ENCODE results near the gene LRIG3. TPM values are rescaled to one million over a fixed set of nuclear protein-coding genes. Genes with fewer than 3 reads are reported as not detected.
"Not testable (repeated sequence)": the region's sequence is repeated elsewhere in the genome, so short reads cannot be mapped to it uniquely, and the experiment has no call there.

LRIG3 gene
- total RNA-seq, 1 donor from 2014 or later: 27.7 TPM

DNA sequence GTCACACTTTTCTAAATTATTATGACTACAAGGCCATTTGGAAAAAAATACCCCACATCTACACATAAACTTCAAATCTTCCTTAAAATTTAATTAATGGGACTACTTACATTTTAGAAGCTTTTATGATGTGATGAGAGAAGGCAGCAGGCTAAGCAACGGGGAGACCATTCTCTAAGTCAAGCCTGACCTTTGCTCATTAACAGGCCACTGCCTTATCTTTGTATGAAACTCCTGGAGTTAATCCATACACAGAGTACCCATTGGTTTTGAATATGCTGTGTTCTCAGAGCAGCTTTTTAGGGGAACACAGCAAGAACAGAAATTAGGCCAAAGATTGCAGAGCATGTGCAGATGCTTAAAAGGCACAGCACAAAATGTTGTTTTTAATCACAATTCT is 35.5 kb upstream of the LRIG3 start:
- H3K4me1 Mint-ChIP-seq: peaks cover 11% of the 10 kb centered on the region
- no peaks in the 10 kb centered on the region for H3K36me3 Mint-ChIP-seq (ENCODE audit: low read depth)
- DNase-seq (ENCODE audit: low read depth, low spot score): no peak
- H3K4me3 Mint-ChIP-seq: no peak overlapping the region
- TF ChIP-seq, protein P1, sequence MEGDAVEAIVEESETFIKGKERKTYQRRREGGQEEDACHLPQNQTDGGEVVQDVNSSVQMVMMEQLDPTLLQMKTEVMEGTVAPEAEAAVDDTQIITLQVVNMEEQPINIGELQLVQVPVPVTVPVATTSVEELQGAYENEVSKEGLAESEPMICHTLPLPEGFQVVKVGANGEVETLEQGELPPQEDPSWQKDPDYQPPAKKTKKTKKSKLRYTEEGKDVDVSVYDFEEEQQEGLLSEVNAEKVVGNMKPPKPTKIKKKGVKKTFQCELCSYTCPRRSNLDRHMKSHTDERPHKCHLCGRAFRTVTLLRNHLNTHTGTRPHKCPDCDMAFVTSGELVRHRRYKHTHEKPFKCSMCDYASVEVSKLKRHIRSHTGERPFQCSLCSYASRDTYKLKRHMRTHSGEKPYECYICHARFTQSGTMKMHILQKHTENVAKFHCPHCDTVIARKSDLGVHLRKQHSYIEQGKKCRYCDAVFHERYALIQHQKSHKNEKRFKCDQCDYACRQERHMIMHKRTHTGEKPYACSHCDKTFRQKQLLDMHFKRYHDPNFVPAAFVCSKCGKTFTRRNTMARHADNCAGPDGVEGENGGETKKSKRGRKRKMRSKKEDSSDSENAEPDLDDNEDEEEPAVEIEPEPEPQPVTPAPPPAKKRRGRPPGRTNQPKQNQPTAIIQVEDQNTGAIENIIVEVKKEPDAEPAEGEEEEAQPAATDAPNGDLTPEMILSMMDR (conservative IDR thresholded peaks at IDR 0.05): no peak
- no peak overlapping the region for H3K27ac Mint-ChIP-seq (ENCODE audit: unreplicated experiment)
- H3K9me3 Mint-ChIP-seq: peaks cover 2% of the 10 kb centered on the region
- H3K27me3 Mint-ChIP-seq (ENCODE audit: low read depth): no peaks in the 10 kb centered on the region

DNA sequence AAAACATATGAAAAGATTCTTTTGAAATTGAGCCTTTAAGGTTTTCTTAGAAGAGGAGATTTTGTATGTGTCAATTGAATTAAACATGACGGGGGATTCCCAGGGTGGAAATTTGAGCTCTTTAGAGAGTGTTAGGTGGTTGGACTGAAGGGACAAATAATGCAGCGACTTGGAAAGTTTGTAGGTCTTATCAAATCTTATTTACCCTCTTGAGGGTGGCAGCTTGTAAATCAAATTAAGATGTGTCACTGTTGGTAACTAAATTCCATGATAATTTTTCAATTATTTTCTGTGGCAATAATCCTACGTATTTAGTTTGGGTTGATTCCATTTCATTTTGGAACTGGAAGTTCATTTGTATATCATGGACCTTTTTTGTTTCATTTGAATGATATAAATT is 33.7 kb upstream of the LRIG3 start:
- peaks cover 6% of the 10 kb centered on the region for H3K4me1 Mint-ChIP-seq
- H3K36me3 Mint-ChIP-seq (ENCODE audit: low read depth): no peaks in the 10 kb centered on the region
- TF ChIP-seq, protein P1 (conservative IDR thresholded peaks at IDR 0.05): no peak

DNA sequence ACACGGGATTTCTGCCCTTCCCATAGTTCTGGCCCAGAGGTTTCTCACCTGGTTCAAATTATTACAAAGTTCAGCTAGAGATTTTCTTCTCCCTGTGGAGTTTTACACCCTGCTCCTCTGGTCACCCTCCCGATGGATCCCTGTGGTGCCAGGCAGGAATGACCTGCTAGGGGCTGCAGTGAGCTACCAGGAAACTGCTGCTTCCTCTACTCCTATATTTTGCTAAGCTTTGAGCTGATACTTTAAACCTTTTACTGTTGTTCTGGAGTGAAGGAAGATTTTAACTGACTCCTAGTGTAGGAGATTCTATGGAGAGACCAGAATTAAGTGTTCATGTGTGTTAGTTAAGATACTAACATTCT is 30.4 kb upstream of the LRIG3 start:
- Mint-ChIP-seq H3K27ac (ENCODE audit: unreplicated experiment) (no peak overlapping the region), H3K9me3 (peaks cover 12% of the 10 kb centered on the region), H3K4me1 (no peaks in the 10 kb centered on the region), H3K36me3 (ENCODE audit: low read depth) (peaks cover 3% of the 10 kb centered on the region), H3K27me3 (ENCODE audit: low read depth) (no peaks in the 10 kb centered on the region), H3K4me3 (no peak overlapping the region)
- DNase-seq (ENCODE audit: low read depth, low spot score): no peak
- TF ChIP-seq, protein P1 (conservative IDR thresholded peaks at IDR 0.05): no peak

More for the DNA sequence above, 33.7 kb upstream of the LRIG3 start:
- Mint-ChIP-seq H3K27ac (ENCODE audit: unreplicated experiment) (no peak overlapping the region), H3K27me3 (ENCODE audit: low read depth) (no peaks in the 10 kb centered on the region), H3K4me3 (no peak overlapping the region), H3K9me3 (peaks cover 2% of the 10 kb centered on the region)
- no peak for DNase-seq (ENCODE audit: low read depth, low spot score)

DNA sequence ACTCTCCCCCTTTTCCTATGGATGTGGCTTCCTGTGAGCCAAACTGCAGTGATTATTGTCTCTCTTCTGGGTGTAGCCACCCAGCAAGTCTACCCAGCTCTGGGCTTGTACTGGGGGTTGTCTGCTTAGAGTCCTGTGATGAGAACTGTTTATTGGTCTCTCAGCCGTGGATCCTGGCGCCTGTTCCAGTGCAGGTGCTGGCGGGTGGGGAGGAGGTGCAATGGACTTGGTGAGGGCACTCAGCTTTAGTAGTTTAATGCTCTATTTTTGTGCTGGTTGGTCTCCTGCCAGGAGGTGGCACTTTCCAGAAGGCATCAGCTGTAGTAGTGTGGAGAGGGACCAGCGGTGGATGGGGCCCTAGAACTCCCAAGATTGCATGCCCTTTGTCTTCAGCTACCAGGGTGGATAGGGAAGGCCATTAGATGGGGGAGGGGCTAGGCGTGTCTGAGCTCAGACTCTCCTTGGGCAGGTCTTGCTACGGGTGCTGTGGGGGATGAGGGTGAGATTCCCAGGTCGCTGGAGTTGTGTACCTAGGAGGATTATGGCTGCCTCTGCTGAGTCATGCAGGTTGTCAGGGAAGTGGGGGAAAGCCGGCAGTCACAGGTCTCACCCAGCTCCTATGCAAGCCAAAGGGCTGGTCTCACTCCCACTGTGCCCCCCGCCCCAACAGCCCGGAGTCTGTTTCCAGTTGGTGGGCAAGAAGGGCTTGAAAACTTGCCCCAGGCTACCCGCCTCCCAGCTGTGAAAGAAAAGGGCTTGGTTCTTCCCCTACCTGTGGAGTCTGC is 29.8 kb upstream of the LRIG3 start:
- not testable (repeated sequence) for DNase-seq (ENCODE audit: low read depth, low spot score); H3K4me3 Mint-ChIP-seq; H3K36me3 Mint-ChIP-seq (ENCODE audit: low read depth); H3K4me1 Mint-ChIP-seq; H3K27ac Mint-ChIP-seq (ENCODE audit: unreplicated experiment); H3K27me3 Mint-ChIP-seq (ENCODE audit: low read depth)
- H3K9me3 Mint-ChIP-seq: peaks cover 12% of the 10 kb centered on the region

DNA sequence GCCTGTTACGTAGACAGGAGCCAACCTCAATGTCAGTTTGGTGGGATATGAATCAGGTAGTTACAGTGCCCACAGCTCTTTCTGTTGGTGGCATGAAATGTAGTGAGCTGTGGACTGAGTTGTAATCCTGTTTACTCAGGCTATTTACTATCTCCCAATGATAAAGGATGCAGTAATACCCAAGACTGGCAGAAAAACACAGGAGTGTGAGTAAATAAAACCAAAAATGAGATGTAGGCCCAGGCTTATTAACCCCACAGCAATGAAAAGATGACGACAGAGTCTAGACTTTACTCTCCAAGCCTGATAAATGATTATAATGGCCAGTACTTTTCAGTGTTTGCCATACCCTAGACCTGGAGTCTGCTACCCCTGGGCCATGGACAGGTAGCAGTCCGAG is 22.8 kb upstream of the LRIG3 start:
- Mint-ChIP-seq H3K9me3 (peaks cover 5% of the 10 kb centered on the region), H3K4me1 (no peaks in the 10 kb centered on the region), H3K36me3 (ENCODE audit: low read depth) (peaks cover 2% of the 10 kb centered on the region), H3K4me3 (no peak overlapping the region), H3K27ac (ENCODE audit: unreplicated experiment) (no peak overlapping the region), H3K27me3 (ENCODE audit: low read depth) (no peaks in the 10 kb centered on the region)
- DNase-seq (ENCODE audit: low read depth, low spot score): no peak
- TF ChIP-seq, protein P1 (conservative IDR thresholded peaks at IDR 0.05): no peak

DNA sequence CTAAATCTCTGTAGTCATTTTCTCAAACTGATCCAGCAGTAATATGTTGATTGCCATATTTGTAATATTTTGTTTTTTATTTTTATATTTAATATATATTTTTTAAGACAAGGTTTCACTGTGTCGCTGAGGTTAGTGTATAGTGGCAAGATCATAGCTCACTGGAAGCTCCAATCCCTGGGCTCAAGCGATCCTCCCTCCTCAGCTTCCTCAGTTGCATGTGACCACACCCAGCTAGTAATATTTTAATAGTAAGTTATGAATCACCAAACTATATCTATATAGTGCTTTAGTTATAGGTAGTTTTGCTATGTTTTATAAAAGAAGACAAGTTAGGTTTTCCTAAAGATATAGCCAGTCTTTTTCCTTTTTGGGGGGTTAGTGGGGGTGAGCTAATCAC is 22.0 kb upstream of the LRIG3 start:
- TF ChIP-seq, protein P1 (conservative IDR thresholded peaks at IDR 0.05): no peak
- H3K36me3 Mint-ChIP-seq (ENCODE audit: low read depth): no peaks in the 10 kb centered on the region
- no peak for DNase-seq (ENCODE audit: low read depth, low spot score)
- H3K4me3 Mint-ChIP-seq: no peak overlapping the region
- no peaks in the 10 kb centered on the region for H3K27me3 Mint-ChIP-seq (ENCODE audit: low read depth)
- no peaks in the 10 kb centered on the region for H3K4me1 Mint-ChIP-seq
- peaks cover under 1% of the 10 kb centered on the region for H3K9me3 Mint-ChIP-seq
- no peak overlapping the region for H3K27ac Mint-ChIP-seq (ENCODE audit: unreplicated experiment)
